Esophagus muscularis mucosa (tissue), 3 donors: ENCODE measurements around the gene RAB40C.

Experiments
- CTCF ChIP-seq, 3 experiments: fragments of 200-600 bp in 2 of 3; fragments of 450-650 bp in 1 of 3; sonication (generic) in 2 of 3; IDR thresholded peaks; one replicate each; pipeline ENCODE4 v1.5.1; 2017 to 2019; ENCODE audit warnings: antibody characterized with exemption in 3 of 3, mild to moderate bottlenecking in 2 of 3, moderate library complexity in 1 of 3
- POLR2A ChIP-seq: fragments of 450-650 bp; IDR thresholded peaks from one replicate; pipeline ENCODE4 v1.6.1; 2017; ENCODE audit warnings: antibody characterized with exemption, moderate library complexity, mild to moderate bottlenecking, low read depth

GRCh38 chr16:662095-662494 lies 72.2 kb downstream of the RAB40C start:
- TF ChIP-seq CTCF (IDR thresholded peaks at IDR 0.05) (no peak), POLR2A (no peak)
